ENCODE measurements around the gene SDF2L1.
"Not testable (repeated sequence)": the region's sequence is repeated elsewhere in the genome, so short reads cannot be mapped to it uniquely, and the experiment has no call there.

The SDF2L1 gene

GRCh38 chr22:21641789-21642583, at the start of gene SDF2L1:
TSS of gene SDF2L1 (plus strand) at chr22:21642302. CDS start at chr22:21642337, 35 bp downstream.
- DNase-seq = peak; percentile 63 to 97 (median 94)

- DNase-seq = no peak
Observed at GRCh38 chr22:21592422-21592821, 49.7 kb upstream of the SDF2L1 start.

GRCh38 chr22:21593406-21594232, 48.5 kb upstream of the SDF2L1 start:
- peak in 1 of 14 donors; percentile 32 for DNase-seq

- peak in 4 of 14 donors; percentile 6 to 16 (median 10) for DNase-seq
Observed at GRCh38 chr22:21594865-21595452, 47.1 kb upstream of the SDF2L1 start.

GRCh38 chr22:21596356-21597135, 45.6 kb upstream of the SDF2L1 start:
- not testable (repeated sequence) for DNase-seq

GRCh38 chr22:21598302-21598701, 43.8 kb upstream of the SDF2L1 start:
- no peak for DNase-seq

GRCh38 chr22:21599053-21599893, 42.8 kb upstream of the SDF2L1 start:
- no peak for DNase-seq

GRCh38 chr22:21602579-21602978, 39.5 kb upstream of the SDF2L1 start:
- DNase-seq = no peak

- DNase-seq = no peak
Observed at GRCh38 chr22:21603973-21604372, 38.1 kb upstream of the SDF2L1 start.

- no peak for DNase-seq
Observed at GRCh38 chr22:21605887-21606564, 36.1 kb upstream of the SDF2L1 start.

- DNase-seq = no peak
Observed at GRCh38 chr22:21606775-21607174, 35.3 kb upstream of the SDF2L1 start.

- not testable (repeated sequence) for DNase-seq
Observed at GRCh38 chr22:21609556-21610157, 32.4 kb upstream of the SDF2L1 start.

GRCh38 chr22:21611210-21611977, 30.7 kb upstream of the SDF2L1 start:
- DNase-seq = no peak

- DNase-seq = no peak
Observed at GRCh38 chr22:21612858-21613257, 29.2 kb upstream of the SDF2L1 start.

GRCh38 chr22:21613553-21614233, 28.4 kb upstream of the SDF2L1 start:
- no peak for DNase-seq

GRCh38 chr22:21615731-21616130, 26.4 kb upstream of the SDF2L1 start:
- DNase-seq = no peak

- not testable (repeated sequence) for DNase-seq
Observed at GRCh38 chr22:21617337-21617736, 24.8 kb upstream of the SDF2L1 start.

- no peak for DNase-seq
Observed at GRCh38 chr22:21621025-21621424, 21.1 kb upstream of the SDF2L1 start.
